Suppressor macrophage treated with lipopolysaccharide for 4 hours (primary cell): ENCODE results near the gene SH2D4B.

Experiments used
- DNase-seq: peaks from one replicate; pipeline ENCODE4 v3.0.0-alpha.2; 2020

SH2D4B gene

DNA sequence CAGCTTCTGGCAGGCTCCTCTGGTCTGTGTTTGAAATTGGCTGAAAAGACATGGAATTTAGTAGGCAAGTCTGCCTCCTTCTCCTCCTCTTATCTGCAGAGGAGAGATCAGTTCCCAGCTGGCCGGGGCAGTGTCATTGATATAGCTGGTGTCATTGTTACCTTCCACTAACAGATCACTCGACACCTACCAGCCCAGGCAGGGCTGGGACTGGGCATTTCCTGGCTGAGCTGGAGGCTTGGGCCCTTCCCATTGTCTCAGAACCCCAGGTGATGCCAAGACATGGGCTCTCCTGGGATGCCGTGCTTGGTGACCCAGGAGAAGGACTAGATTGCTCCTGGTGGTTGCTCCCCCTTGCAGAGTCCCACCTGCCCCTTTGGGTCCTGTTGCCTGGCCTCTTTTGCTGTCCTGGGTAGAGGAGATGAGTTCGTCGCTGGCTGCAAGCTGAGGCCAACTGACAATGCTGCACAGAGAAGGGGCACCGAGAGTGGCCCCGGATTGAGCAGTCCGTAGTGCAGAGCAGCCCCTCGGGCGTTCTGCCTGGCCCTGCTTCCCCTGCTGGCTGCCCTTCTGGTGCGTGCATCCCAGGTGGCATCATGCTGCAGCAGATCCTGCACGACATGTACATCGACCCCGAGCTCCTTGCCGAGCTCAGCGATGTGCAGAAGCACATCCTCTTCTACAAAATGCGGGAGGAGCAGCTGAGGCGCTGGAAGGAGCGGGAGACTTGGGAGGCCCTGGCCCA is at the start of gene SH2D4B:
Gene SH2D4B, plus strand, starts transcription at position 167 of the 745 bp plus-strand sequence. Its CDS starts 430 bp downstream, at position 597.
- DNase-seq = no peak

GRCh38 chr10:80488539-80489066 is 49.1 kb upstream of the SH2D4B start:
- no peak for DNase-seq

- DNase-seq = no peak
Observed at GRCh38 chr10:80489371-80490112, 48.2 kb upstream of the SH2D4B start.

DNA sequence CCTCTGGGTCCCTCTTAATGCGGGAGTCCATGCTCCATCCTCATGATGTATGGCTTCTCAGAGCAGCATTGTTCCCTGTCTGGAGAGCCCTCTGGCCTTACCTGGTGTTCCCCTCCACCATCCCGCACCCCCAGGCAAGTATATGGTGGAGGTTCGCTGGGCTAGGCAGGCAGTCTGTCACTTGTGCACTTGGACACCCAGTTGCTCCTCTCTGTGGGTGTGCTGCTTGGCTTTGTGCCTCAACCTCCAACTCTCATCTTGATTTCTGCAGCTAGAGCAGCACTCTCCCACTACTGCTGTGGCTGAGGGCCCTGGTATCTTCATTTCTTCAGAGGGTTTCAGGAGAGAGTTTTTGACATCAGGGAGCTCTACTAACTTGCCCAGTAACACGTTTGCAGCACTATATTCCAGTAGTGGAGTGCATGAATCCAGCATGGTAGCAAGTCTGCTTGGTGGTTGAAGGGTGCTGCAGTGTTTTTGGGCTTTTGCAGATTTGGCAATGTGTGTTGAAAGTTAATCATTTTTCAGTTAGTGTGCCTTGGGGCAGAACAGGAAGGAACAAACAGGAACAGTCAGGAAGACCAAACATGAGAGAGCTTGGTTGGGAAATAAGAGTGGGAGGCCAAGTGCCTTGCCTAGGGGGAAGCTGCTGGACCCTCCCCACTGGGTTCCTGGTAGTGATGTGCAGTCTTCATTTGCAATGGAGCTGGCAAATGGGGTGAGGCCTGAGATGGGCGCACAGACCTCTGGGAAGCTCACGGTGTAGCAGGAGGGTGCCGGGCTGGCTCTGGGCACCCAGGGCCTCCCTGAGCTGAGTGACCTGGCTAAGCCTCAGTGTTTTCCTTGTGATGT is 46.2 kb upstream of the SH2D4B start:
- peak; percentile 93 for DNase-seq

- DNase-seq = peak; percentile 38
Observed at GRCh38 chr10:80492848-80493521, 44.7 kb upstream of the SH2D4B start.

- DNase-seq = no peak
Observed at GRCh38 chr10:80493522-80494051, 44.1 kb upstream of the SH2D4B start.

GRCh38 chr10:80496555-80497172 is 41.0 kb upstream of the SH2D4B start:
- DNase-seq = no peak

DNA sequence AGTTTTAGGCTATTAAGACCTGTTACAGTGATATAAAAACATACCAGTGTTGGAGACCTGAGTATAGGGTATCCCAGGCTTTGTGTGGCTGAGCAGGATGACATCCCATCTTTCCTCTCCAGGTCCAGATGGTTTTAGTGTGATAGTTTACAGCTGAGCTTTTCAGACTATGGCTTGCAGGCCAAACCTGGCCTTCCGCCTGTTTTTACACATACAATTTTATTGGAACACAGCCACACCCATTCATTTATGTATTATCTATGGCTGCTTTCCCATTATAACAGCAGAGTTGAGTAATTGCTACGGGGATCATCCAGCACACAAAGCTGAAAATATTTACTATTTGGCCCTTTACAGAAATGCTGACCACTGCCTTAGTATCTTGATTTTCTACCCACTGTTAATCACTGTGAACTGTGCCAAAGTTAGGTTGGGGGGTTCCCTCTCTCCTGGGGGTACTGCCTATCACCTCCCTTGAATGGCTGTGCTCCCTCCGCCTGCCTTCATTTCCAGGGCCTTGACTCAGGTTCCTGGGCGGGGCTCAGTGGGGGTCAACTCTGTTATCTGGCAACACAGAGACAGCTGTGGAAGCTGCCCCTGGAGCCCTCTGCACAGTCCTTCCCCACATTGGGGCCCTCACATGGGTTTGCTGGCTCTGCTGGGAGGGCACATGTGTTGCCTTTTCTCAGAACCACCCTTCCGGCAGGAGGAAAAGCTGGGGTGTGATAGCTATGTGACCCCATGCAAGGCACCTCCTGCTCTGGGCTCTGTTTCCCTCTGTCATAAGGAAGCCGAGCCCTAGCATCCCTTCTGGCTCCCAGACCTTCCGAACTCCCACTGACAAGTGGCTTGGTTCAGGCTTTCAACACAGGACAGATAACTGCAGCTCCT is 40.3 kb upstream of the SH2D4B start:
- no peak for DNase-seq

GRCh38 chr10:80498078-80498832 is 39.4 kb upstream of the SH2D4B start:
- DNase-seq = no peak

DNA sequence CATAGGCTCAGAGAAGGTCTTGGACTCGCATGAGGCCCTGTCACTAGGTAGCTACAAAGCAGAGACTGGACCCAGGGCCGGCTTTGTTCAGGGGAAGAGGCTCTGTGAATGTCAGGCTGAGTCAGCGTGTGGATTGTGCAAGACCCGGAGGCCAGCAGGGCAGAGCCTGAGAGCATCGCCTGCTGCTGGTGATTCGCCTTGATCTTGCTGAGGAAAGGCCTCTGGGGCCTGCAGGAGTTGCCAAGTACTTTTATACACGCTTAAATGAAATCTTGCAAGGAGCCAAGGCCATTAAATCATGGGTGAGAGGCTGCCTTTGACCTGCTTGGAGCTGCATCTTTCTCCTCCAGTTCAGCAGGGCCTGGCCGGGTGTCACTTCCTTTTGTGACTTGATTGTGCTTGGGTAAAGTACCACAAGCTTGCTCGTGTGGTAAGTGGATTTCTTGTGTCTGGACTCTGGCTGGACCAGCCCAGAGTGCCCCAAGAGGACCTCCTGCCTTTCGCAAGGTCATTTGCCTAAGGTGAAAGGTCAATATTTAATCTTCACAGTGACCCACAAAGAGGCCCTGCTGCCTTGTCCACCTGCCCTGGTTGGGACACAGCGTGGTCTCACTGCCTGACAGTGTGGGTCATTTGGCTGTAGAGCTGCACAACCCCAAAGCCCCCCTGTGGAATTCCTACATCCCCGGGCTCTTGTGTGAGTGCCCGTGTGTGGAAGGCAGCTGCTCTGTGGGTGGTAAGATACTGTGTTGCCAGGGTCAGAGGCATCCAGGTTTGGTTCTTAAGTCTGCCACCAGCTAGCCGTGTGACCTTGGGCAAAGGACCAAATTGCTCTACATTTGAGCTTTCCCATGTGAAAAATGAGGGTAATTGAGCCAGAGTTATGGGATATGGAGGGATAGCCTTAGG is 38.6 kb upstream of the SH2D4B start:
- peak; percentile 96 for DNase-seq

GRCh38 chr10:80500572-80501380 is 36.9 kb upstream of the SH2D4B start:
- peak; percentile 44 for DNase-seq

DNA sequence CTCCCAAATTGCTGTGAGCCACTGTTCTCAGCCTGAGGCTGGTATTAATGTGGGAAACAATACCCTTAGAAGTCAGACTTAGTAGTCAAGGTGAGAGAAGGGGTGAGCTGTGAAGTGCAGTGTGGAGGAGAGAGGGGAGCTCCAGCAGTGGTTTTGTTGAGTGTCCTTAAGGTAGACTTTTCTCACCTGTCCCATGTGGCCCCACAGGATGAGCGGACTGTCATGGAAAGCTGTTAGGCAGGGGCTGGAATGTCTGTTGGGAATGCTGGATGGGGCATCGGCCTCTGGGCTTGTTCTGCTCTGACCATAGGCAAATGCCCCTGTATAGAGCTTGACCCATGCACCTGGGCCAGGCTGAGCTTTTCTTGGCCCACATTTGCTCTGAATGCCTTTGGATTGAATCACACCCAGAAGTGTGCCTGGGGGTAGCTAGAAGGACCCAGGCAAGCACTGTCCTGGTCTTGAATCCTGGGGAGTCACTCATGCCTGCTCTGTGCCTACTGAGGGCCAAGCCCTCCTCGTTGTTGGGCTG is 36.3 kb upstream of the SH2D4B start:
- DNase-seq = no peak

DNA sequence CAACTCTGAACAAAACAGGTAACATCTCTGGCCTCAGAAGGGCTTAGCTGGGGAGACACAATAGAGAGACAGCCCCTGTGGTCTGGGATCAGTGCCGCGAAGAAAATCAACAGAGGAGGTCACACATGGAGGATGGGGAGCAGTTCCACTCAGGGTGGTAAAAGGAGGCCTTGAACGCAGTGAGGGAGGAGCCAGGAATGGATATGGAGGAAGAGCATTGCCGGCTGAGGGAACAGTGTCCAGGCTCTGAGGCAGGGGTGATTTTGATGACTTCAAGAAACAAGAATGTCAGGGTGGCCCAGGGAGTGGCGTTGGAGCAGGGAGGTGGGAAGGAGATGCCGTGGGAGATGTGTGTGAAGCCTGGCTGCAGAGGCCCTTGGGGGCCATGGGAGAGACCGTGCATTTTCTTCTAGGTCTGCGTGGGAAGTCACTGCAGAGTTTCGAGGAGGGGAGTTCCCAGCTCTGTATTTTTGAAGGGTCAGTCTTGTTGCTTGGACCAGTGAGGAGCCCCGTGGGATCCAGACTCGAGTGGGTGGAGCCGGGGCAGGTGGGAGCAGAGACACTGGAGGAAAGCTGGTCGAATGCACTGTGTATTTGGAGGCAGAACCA is 35.7 kb upstream of the SH2D4B start:
- no peak for DNase-seq

- DNase-seq = no peak
Observed at GRCh38 chr10:80502621-80503583, 34.8 kb upstream of the SH2D4B start.

DNA sequence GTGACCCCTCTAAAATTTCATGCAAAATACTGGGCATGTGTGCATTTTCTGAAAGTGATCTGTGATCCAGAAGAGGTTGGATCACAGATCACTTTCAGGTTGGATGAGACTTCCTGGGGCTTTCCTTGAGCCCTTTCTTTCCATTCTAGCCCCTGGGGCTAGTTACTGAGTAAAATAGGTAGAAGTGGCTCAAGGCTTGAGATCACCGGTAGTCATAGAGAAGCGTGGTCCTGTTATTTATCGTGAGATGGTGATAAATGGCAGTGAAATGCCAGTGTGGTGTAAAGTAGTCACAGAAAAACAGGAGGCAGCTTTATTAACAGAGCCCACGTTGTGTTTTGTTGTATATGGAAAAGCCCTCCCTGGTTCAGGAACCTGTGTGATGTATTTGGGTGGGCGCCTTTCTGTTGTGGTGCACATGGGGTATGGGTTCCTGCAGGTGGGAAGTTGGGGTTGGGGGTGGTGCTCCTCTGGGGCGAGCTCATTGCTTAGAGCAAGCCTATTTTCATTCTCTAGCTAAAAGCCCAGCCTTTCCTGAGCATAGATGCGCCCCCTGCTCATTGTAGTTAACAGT is 34.0 kb upstream of the SH2D4B start:
- DNase-seq = no peak
